Measurements from ENCODE around the gene TASP1. TPM values are rescaled to one million over a fixed set of nuclear protein-coding genes. Genes with fewer than 3 reads are reported as not detected.
"Not testable (repeated sequence)": the region's sequence is repeated elsewhere in the genome, so short reads cannot be mapped to it uniquely, and the experiment has no call there.

Gene TASP1
- total RNA-seq, 1 donor from 2014 or later = 5.5 TPM

DNA sequence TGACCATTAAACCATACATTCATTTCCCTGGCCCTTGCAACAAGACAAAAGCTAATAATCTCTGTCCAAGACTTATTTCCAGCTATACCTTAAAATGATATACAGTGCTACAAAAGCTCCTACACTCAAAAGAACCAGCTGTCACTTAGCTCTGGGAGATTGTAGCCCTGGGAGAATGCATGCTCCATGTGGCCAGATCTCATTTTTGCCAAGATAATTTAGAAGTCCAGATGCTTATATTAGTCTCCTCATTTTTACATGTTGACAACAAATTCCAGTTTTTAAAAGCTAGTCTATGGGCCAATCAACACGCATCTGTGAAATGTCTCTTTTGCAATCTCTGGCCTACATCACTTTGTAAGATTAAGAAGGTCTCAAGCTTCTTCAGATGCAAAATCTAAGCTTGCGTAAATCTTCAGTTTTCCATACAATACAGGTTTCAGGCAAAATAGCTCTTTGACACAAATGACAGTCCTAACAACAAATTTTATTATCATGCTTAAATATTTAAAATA is 27.1 kb downstream of the TASP1 start:
- DNase-seq = no peak
- Histone ChIP-seq H3K27ac (replicated peaks) (no peak overlapping the region), H3K4me1 (peaks cover 17% of the 10 kb centered on the region), H3K27me3 (ENCODE audit: low read depth) (no peaks in the 10 kb centered on the region), H3K36me3 (peaks cover 3% of the 10 kb centered on the region), H3K4me3 (no peak overlapping the region), H3K9me3 (replicated peaks) (no peaks in the 10 kb centered on the region)
- intact Hi-C loops (cut with micrococcal nuclease) = no loop called here
- TF ChIP-seq, protein P1, sequence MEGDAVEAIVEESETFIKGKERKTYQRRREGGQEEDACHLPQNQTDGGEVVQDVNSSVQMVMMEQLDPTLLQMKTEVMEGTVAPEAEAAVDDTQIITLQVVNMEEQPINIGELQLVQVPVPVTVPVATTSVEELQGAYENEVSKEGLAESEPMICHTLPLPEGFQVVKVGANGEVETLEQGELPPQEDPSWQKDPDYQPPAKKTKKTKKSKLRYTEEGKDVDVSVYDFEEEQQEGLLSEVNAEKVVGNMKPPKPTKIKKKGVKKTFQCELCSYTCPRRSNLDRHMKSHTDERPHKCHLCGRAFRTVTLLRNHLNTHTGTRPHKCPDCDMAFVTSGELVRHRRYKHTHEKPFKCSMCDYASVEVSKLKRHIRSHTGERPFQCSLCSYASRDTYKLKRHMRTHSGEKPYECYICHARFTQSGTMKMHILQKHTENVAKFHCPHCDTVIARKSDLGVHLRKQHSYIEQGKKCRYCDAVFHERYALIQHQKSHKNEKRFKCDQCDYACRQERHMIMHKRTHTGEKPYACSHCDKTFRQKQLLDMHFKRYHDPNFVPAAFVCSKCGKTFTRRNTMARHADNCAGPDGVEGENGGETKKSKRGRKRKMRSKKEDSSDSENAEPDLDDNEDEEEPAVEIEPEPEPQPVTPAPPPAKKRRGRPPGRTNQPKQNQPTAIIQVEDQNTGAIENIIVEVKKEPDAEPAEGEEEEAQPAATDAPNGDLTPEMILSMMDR (IDR thresholded peaks at IDR 0.05; ENCODE audit: borderline replicate concordance) = no peak

DNA sequence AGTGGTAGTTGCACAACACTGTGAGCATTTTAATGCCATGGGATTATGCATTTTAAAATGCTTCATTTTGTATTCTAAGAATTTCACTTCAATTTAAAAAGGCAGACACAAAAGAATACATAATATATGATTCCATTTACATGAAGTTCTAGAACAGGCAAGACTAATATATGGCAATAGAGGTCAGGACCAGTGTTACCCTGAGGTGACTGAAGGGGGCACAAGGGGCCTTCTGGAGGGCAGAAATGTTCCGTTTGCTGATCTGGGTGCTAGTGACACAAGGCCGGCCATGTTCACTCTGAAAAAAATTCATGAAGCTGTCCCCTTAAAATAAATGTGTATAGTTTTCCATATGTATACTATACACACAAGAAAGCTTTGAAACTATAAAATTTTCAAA is 28.5 kb downstream of the TASP1 start:
- H3K27me3 ChIP-seq (ENCODE audit: low read depth) = no peaks in the 10 kb centered on the region
- H3K27ac ChIP-seq (replicated peaks) = no peak overlapping the region
- H3K4me3 ChIP-seq = no peak overlapping the region
- H3K4me1 ChIP-seq = peaks cover 14% of the 10 kb centered on the region
- H3K9me3 ChIP-seq (replicated peaks) = no peaks in the 10 kb centered on the region
- intact Hi-C loops (cut with micrococcal nuclease) = no loop called here
- H3K36me3 ChIP-seq = no peaks in the 10 kb centered on the region
- TF ChIP-seq, protein P1 (IDR thresholded peaks at IDR 0.05; ENCODE audit: borderline replicate concordance) = no peak
- no peak for DNase-seq

DNA sequence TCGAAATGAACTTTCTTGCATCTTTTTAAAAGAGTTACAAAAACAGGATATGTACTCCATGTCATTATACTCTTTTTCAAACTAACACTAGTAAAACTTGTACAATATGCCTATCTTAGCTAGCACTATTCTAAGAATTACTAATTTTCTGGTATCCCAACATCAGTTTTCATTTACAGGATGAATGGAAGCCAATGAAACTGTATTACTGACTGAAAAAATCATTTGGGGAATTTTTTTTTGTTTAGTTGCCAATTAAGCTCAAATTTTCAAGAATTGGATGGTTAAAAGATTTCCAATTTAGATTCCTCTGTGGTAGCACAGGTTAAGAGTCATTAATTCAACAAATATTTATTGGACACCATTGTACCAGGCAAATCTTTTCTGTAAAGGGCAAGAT is 30.7 kb downstream of the TASP1 start:
- no peaks in the 10 kb centered on the region for H3K9me3 ChIP-seq (replicated peaks)
- no peaks in the 10 kb centered on the region for H3K4me1 ChIP-seq
- intact Hi-C loops (cut with micrococcal nuclease) = no loop called here
- H3K4me3 ChIP-seq = no peak overlapping the region
- H3K36me3 ChIP-seq = no peaks in the 10 kb centered on the region
- H3K27ac ChIP-seq (replicated peaks) = no peak overlapping the region
- no peak for DNase-seq
- TF ChIP-seq, protein P1 (IDR thresholded peaks at IDR 0.05; ENCODE audit: borderline replicate concordance) = no peak
- H3K27me3 ChIP-seq (ENCODE audit: low read depth) = no peaks in the 10 kb centered on the region

DNA sequence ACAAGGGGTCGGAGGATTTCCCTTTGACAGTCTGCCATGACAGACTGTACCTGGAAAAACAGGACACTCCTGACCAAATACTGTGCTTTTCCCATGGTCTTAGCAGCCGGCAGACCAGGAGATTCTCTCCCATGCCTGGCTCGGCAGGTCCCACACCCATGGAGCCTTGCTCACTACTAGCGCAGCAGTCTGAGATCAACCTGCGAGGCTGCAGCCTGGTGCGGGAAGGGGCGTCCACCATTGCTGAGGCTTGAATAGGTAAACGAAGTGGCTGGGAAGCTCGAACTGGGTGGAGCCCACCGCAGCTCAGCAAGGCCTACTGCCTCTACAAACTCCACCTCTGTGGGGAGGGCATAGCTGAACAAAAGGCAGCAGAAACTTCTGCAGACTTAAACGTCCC is 45.3 kb downstream of the TASP1 start:
- H3K27ac ChIP-seq (replicated peaks); H3K4me1 ChIP-seq; intact Hi-C loops (cut with micrococcal nuclease); H3K27me3 ChIP-seq (ENCODE audit: low read depth); H3K9me3 ChIP-seq (replicated peaks); H3K4me3 ChIP-seq; H3K36me3 ChIP-seq; DNase-seq: not testable (repeated sequence)

DNA sequence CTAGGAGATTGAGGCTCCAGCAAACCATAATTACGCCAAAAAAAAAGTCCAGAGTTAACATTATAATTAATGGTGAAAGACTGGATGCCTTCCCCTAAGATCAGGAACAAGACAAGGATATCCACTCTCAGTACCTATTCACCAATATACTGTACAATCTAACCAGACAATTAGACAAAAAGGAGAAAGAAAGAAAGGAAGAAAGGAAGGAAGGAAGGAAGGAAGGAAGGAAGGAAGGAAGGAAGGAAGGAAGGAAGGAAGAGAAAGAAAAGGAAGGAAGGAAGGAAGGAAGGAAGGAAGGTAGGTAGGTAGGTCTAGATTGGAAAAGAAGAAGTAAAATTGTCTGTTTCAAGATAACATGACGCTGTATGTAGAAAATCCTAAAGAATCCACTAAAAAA is 50.7 kb downstream of the TASP1 start:
- intact Hi-C loops (cut with micrococcal nuclease) = no loop called here
- no peaks in the 10 kb centered on the region for H3K27me3 ChIP-seq (ENCODE audit: low read depth)
- TF ChIP-seq, protein P1 (IDR thresholded peaks at IDR 0.05; ENCODE audit: borderline replicate concordance) = no peak
- H3K4me1 ChIP-seq = no peaks in the 10 kb centered on the region
- peaks cover 13% of the 10 kb centered on the region for H3K9me3 ChIP-seq (replicated peaks)
- no peak overlapping the region for H3K4me3 ChIP-seq
- H3K27ac ChIP-seq (replicated peaks) = no peak overlapping the region
- H3K36me3 ChIP-seq = peaks cover 17% of the 10 kb centered on the region
- DNase-seq = no peak

DNA sequence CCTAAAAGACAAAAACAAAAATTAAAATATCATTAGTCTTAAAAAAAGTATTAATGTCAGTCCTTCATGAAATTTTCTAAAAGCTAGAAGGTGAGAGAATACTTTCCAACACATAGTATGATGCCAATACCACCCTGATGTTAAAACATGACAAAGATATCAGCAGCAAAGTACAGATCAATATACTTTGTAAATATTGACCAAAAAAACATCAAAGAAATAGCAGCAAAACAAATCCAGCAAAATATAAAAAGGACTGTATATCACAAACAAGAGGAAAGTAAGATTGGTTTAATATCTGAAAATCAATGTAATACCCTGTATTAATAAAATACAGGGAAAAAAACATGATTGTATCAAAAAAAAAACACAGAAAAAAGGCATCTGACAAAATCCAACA is 51.4 kb downstream of the TASP1 start:
- Histone ChIP-seq H3K4me1 (no peaks in the 10 kb centered on the region), H3K4me3 (no peak overlapping the region), H3K27me3 (ENCODE audit: low read depth) (no peaks in the 10 kb centered on the region), H3K9me3 (replicated peaks) (peaks cover 19% of the 10 kb centered on the region), H3K27ac (replicated peaks) (no peak overlapping the region), H3K36me3 (peaks cover 21% of the 10 kb centered on the region)
- TF ChIP-seq, protein P1 (IDR thresholded peaks at IDR 0.05; ENCODE audit: borderline replicate concordance) = no peak
- intact Hi-C loops (cut with micrococcal nuclease) = no loop called here
- no peak for DNase-seq
